Stimulated activated CD8-positive, alpha-beta memory T cell treated with anti-CD3 and anti-CD28 coated beads, Interleukin-15, amount 100 ng/mL, for 1 hour (primary cell): Measurements from ENCODE around the gene VAV1.

Source experiments
- DNase-seq: peaks from one replicate; pipeline ENCODE4 v3.0.0-alpha.2; 2020; ENCODE audit warnings: low read depth

The VAV1 gene

GRCh38 chr19:6772028-6772865 is at the start of gene VAV1:
Gene VAV1, plus strand, starts transcription at chr19:6772708. Its CDS starts 100 bp downstream, at chr19:6772808.
- DNase-seq: peak; percentile 67

- no peak for DNase-seq
These were observed 49.3 kb upstream of the VAV1 start for GRCh38 chr19:6723108-6723618.

GRCh38 chr19:6723738-6724137 is 48.8 kb upstream of the VAV1 start:
- no peak for DNase-seq

- DNase-seq: no peak
These were observed 47.6 kb upstream of the VAV1 start for GRCh38 chr19:6724631-6725492.

GRCh38 chr19:6725513-6726231 is 46.8 kb upstream of the VAV1 start:
- DNase-seq: no peak

GRCh38 chr19:6728346-6728745 is 44.2 kb upstream of the VAV1 start:
- no peak for DNase-seq

- DNase-seq: no peak
These were observed 42.8 kb upstream of the VAV1 start for GRCh38 chr19:6729573-6730152.

- no peak for DNase-seq
These were observed 42.2 kb upstream of the VAV1 start for GRCh38 chr19:6730153-6730804.

- DNase-seq: no peak
These were observed 41.4 kb upstream of the VAV1 start for GRCh38 chr19:6730941-6731670.

- no peak for DNase-seq
These were observed 40.7 kb upstream of the VAV1 start for GRCh38 chr19:6731822-6732221.

GRCh38 chr19:6732803-6733337 is 39.6 kb upstream of the VAV1 start:
- DNase-seq: no peak

- no peak for DNase-seq
These were observed 39.0 kb upstream of the VAV1 start for GRCh38 chr19:6733338-6734095.

- DNase-seq: no peak
These were observed 38.3 kb upstream of the VAV1 start for GRCh38 chr19:6734096-6734696.

GRCh38 chr19:6735181-6735911 is 37.2 kb upstream of the VAV1 start:
- DNase-seq: no peak

GRCh38 chr19:6736169-6736916 is 36.2 kb upstream of the VAV1 start:
- DNase-seq: no peak

GRCh38 chr19:6736917-6737283 is 35.6 kb upstream of the VAV1 start:
- DNase-seq: no peak

- DNase-seq: peak; percentile 96
These were observed 35.1 kb upstream of the VAV1 start, which contains the start of gene GPR108 for GRCh38 chr19:6737284-6737872. Gene GPR108, minus strand, starts transcription at chr19:6737580. Its CDS starts 4 bp downstream, at chr19:6737576.
